ENCODE results near the gene VWCE.
"Not testable (repeated sequence)": the region's sequence is repeated elsewhere in the genome, so short reads cannot be mapped to it uniquely, and the experiment has no call there.

Gene VWCE

DNA sequence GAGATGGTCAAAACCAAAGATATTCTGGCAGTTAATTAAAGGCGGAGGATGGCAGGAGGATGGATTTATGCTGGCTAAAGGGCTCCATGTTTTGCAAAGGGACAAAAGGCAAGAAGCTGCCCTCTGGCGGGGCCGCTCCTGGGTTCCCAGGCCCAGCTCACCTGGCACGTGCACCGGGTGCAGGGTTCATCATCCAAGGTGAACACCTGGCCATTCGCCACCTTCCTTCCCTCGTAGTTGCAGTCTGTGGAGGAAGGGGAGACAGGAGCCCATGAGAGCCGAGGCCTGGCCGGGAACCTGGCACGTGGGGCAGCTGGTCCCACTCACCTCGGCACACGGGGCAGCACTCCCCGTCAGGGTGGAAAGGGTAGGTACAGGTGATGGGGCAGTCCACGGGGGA is 30.3 kb downstream of the VWCE start:
- H3K4me1 ChIP-seq (ENCODE audit: control insufficient read depth in 1 of 2, insufficient read depth in 2 of 2, low read length in 2 of 2), result no peaks in the 10 kb centered on the region
- H3K9me3 ChIP-seq (ENCODE audit: control insufficient read depth in 1 of 2, low read length in 2 of 2), result no peaks in the 10 kb centered on the region
- H3K27ac ChIP-seq (ENCODE audit: low read length), result no peak overlapping the region
- H3K4me3 ChIP-seq (ENCODE audit: low read depth in 1 of 2, low read length in 2 of 2), result no peak overlapping the region
- H3K27me3 ChIP-seq (ENCODE audit: low read depth, low read length), result no peaks in the 10 kb centered on the region
- no peaks in the 10 kb centered on the region for H3K36me3 ChIP-seq (ENCODE audit: control insufficient read depth in 1 of 2, insufficient read depth in 2 of 2, low read length in 2 of 2)

DNA sequence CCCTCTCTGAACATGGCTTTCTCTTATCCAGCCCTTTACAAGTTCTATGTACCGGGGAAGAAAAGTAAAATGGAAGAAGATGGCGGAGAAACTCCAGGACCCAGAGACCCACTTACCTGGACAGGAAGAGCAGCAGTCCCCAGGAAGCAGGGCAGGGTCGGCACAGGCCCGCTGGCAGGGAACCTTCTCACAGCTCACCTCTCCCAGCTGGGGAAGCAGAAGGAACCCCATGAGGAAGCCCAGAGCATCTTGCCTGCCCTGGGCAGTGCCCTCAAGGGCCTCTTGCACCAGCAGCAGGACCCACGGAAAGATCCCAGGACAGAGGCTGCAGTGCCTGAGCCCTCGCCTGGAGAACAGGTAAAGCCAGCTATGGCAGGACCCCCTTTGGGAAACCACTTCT is 30.7 kb downstream of the VWCE start:
- no peaks in the 10 kb centered on the region for H3K36me3 ChIP-seq (ENCODE audit: control insufficient read depth in 1 of 2, insufficient read depth in 2 of 2, low read length in 2 of 2)

DNA sequence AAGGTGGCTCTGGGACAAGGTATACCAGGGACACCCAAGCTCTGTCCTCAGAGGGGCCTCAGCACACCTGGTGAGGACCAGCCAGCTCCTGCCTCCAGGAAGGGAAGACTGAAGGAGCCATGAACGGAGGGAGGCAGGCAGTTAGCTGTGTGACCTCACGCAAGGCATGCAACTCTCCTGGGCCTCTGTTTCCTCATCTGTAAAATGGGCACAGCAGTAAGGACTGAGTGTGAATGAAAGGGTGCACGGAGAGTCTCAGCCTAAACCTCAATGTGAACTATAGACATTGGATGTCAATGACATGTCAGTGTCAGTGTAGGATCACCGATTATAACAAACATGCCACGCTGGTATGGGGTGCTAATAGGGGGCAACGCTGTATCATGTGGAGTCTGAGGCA is 35.8 kb downstream of the VWCE start:
- Histone ChIP-seq H3K27ac (ENCODE audit: low read length) (no peak overlapping the region), H3K4me3 (ENCODE audit: low read depth in 1 of 2, low read length in 2 of 2) (no peak overlapping the region), H3K9me3 (ENCODE audit: control insufficient read depth in 1 of 2, low read length in 2 of 2) (no peaks in the 10 kb centered on the region), H3K27me3 (ENCODE audit: low read depth, low read length) (no peaks in the 10 kb centered on the region), H3K36me3 (ENCODE audit: control insufficient read depth in 1 of 2, insufficient read depth in 2 of 2, low read length in 2 of 2) (no peaks in the 10 kb centered on the region), H3K4me1 (ENCODE audit: control insufficient read depth in 1 of 2, insufficient read depth in 2 of 2, low read length in 2 of 2) (no peaks in the 10 kb centered on the region)

More for the DNA sequence above, 30.7 kb downstream of the VWCE start:
- H3K27ac ChIP-seq (ENCODE audit: low read length), result no peak overlapping the region
- no peaks in the 10 kb centered on the region for H3K4me1 ChIP-seq (ENCODE audit: control insufficient read depth in 1 of 2, insufficient read depth in 2 of 2, low read length in 2 of 2)
- no peaks in the 10 kb centered on the region for H3K9me3 ChIP-seq (ENCODE audit: control insufficient read depth in 1 of 2, low read length in 2 of 2)
- no peaks in the 10 kb centered on the region for H3K27me3 ChIP-seq (ENCODE audit: low read depth, low read length)
- H3K4me3 ChIP-seq (ENCODE audit: low read depth in 1 of 2, low read length in 2 of 2), result no peak overlapping the region

DNA sequence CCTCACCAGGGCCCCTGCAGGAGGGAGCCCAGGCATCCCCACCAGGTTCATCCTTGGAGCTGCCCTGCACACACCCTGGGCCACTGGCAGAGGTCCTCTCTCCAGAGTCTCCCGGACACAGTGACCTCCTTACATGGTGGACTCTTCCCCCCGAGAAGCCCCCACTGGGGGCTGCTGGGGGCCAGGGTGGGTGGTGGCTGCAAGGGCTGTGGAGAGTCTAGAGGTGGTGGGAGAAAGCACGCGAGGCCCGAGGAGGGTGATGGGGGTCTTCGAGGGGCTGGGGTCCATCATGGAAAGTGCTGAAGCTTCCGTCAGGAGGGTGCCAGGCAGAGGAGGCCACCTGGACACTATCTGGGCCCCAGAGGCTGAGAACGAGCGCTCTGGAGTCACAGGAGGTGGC is 36.6 kb downstream of the VWCE start:
- Histone ChIP-seq H3K4me3 (ENCODE audit: low read depth in 1 of 2, low read length in 2 of 2) (no peak overlapping the region), H3K27ac (ENCODE audit: low read length) (no peak overlapping the region), H3K4me1 (ENCODE audit: control insufficient read depth in 1 of 2, insufficient read depth in 2 of 2, low read length in 2 of 2) (no peaks in the 10 kb centered on the region), H3K9me3 (ENCODE audit: control insufficient read depth in 1 of 2, low read length in 2 of 2) (no peaks in the 10 kb centered on the region), H3K36me3 (ENCODE audit: control insufficient read depth in 1 of 2, insufficient read depth in 2 of 2, low read length in 2 of 2) (no peaks in the 10 kb centered on the region), H3K27me3 (ENCODE audit: low read depth, low read length) (no peaks in the 10 kb centered on the region)

DNA sequence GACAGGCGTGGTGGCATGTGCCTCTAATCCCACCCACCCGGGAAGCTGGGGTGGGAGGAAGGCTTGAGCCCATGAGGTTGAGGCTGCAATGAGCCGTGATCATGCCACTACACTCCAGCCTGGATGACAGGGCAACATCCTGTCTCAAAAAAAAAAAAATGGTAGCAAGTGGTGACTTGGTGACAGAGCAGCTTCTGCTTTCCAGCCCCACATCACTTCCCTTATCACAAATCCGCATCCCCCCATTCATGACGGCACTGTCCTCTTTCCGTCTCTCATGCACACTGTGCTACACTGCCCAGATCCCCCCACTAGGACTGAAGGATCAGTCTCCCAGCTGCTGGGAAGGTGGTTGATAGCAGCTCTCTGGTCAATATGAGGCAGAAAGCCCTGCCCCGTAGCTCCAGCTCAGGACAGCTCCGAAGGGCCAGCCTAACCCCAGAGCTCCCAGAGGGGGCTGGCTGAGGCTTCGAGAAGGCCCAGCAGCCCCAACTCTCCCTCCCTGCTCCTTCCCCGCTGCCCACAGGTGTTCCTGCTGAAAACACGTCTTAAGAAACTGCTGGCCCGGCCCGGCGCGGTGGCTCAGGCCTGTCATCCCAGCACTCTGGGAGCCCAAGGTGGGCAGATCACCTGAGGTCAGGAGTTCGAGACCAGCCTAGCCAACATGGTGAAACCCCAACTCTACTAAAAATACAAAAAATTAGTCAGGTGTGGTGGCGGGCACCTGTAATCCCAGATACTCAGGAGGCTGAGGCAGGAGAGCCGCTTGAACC is 38.2 kb downstream of the VWCE start:
- H3K4me1 ChIP-seq (ENCODE audit: control insufficient read depth in 1 of 2, insufficient read depth in 2 of 2, low read length in 2 of 2), result no peaks in the 10 kb centered on the region
- H3K4me3 ChIP-seq (ENCODE audit: low read depth in 1 of 2, low read length in 2 of 2), result no peak overlapping the region
- no peaks in the 10 kb centered on the region for H3K27me3 ChIP-seq (ENCODE audit: low read depth, low read length)
- H3K27ac ChIP-seq (ENCODE audit: low read length), result no peak overlapping the region
- H3K9me3 ChIP-seq (ENCODE audit: control insufficient read depth in 1 of 2, low read length in 2 of 2), result no peaks in the 10 kb centered on the region
- H3K36me3 ChIP-seq (ENCODE audit: control insufficient read depth in 1 of 2, insufficient read depth in 2 of 2, low read length in 2 of 2), result no peaks in the 10 kb centered on the region

DNA sequence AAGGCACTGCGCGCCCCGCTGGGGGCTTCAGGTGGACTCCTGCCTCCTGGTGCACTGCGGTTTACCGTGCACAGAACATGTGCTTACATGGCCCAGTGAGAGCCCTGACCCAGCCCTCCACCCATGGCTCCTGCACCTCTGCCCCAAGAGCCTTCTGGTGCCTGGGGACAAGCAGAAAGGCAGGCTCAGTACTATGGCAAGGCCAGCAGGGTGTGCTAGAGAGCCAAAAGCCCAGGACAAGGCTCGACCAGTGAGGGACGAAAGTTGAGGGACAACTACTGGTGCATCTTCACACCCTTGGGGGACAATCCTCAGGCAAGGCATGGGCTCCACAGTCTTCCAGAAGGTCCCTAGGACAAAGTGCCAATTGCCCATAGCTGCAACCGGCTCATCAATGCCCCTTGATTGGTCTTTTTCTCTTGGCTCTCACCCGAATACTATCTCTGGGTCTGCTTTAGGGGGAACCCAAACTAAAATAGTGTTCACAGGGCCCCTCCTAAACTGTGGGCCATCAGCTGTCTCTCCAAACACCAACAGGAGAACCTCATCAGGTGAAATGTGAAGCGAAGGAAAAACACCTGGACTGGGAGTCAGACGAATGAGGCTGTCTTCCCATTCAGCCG is 40.6 kb downstream of the VWCE start:
- Histone ChIP-seq H3K27me3 (ENCODE audit: low read depth, low read length) (no peaks in the 10 kb centered on the region), H3K4me1 (ENCODE audit: control insufficient read depth in 1 of 2, insufficient read depth in 2 of 2, low read length in 2 of 2) (no peaks in the 10 kb centered on the region), H3K36me3 (ENCODE audit: control insufficient read depth in 1 of 2, insufficient read depth in 2 of 2, low read length in 2 of 2) (no peaks in the 10 kb centered on the region), H3K9me3 (ENCODE audit: control insufficient read depth in 1 of 2, low read length in 2 of 2) (no peaks in the 10 kb centered on the region), H3K27ac (ENCODE audit: low read length) (no peak overlapping the region), H3K4me3 (ENCODE audit: low read depth in 1 of 2, low read length in 2 of 2) (no peak overlapping the region)

DNA sequence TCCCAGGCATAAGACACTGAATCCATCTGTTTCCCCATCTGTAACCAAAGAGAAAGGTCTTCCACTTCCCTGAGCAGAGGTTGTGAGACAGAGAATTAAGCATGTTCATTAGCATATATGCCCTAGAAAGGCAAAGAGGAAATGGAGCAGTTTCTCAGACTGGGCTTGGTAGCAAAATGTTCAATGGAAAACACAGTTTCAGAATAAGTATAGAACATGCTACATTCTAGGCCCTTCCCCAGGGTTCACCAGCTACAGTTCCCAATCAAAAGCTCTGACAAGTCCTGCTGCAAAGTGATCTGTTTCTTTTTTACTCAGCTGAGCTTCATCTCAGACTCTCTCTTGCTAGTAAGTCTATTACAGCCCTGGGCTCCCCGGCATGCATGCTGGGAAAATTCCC is 42.8 kb downstream of the VWCE start:
- H3K9me3 ChIP-seq (ENCODE audit: control insufficient read depth in 1 of 2, low read length in 2 of 2); H3K4me3 ChIP-seq (ENCODE audit: low read depth in 1 of 2, low read length in 2 of 2); H3K27me3 ChIP-seq (ENCODE audit: low read depth, low read length); H3K36me3 ChIP-seq (ENCODE audit: control insufficient read depth in 1 of 2, insufficient read depth in 2 of 2, low read length in 2 of 2); H3K4me1 ChIP-seq (ENCODE audit: control insufficient read depth in 1 of 2, insufficient read depth in 2 of 2, low read length in 2 of 2); H3K27ac ChIP-seq (ENCODE audit: low read length): not testable (repeated sequence)

DNA sequence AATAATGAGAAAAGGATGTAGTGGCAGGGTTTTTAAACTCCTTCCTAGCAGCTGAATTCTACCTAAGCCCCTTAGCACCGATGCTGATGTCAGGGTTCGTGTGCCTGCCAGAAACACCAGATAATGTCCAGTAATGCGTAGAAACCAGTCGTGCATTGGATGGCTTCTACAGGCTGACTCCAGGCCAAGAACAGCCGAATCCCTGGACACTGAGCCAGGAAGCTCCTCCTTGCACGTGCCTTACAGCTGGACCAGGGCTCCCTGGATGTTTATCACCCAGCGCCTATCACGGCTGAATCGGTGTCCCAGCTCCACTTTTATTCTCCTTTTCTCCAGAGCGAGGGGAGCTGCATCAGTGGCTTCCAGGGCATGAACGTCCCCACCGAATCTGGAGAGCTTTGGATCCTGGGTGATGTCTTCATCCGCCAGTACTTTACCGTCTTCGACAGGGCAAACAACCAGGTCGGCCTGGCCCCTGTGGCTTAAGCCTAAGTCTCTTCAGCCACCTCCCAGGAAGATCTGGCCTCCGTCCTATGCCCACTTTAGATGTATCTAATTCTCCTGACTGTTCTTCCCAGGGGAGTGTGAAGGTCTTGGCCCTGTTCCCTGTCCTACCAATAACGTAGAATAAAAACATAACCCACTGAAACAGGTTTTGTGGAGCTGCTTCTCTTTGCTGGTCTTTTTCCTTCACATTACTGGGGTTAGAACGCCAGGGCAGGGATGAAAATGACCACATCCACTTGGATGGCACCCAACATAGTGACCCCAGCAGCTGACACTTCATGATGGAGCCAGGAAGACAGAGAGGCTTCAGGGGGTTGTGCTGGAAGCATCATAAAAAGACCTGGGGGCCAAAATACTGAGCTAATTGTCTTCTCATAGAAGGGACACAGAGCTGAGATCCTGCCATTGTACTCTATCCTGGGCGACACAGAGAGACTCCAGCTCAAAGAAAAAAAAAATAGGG is 44.0 kb downstream of the VWCE start:
- not testable (repeated sequence) for H3K27me3 ChIP-seq (ENCODE audit: low read depth, low read length); H3K27ac ChIP-seq (ENCODE audit: low read length); H3K36me3 ChIP-seq (ENCODE audit: control insufficient read depth in 1 of 2, insufficient read depth in 2 of 2, low read length in 2 of 2); H3K4me3 ChIP-seq (ENCODE audit: low read depth in 1 of 2, low read length in 2 of 2); H3K4me1 ChIP-seq (ENCODE audit: control insufficient read depth in 1 of 2, insufficient read depth in 2 of 2, low read length in 2 of 2); H3K9me3 ChIP-seq (ENCODE audit: control insufficient read depth in 1 of 2, low read length in 2 of 2)

DNA sequence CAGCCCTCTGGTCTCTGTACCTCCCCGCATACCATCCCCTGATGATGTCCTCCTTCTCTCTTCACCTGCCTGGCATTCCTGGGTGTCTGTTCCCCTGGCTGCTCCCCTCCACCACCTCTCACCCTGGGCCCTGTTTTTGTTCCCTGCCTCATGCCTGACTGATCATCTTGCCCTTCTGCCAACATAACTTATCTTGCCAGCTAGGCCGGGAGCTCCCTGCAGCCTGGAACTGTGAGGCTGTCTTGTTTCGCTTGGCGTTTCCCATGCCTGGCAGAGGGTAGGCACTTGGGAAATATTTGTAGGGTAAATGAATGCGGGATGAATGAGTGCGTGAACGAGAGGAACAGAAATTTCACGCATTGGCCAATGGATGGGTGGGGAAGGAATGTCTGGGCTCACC is 45.9 kb downstream of the VWCE start:
- H3K27ac ChIP-seq (ENCODE audit: low read length); H3K27me3 ChIP-seq (ENCODE audit: low read depth, low read length); H3K9me3 ChIP-seq (ENCODE audit: control insufficient read depth in 1 of 2, low read length in 2 of 2); H3K36me3 ChIP-seq (ENCODE audit: control insufficient read depth in 1 of 2, insufficient read depth in 2 of 2, low read length in 2 of 2); H3K4me1 ChIP-seq (ENCODE audit: control insufficient read depth in 1 of 2, insufficient read depth in 2 of 2, low read length in 2 of 2); H3K4me3 ChIP-seq (ENCODE audit: low read depth in 1 of 2, low read length in 2 of 2): not testable (repeated sequence)

DNA sequence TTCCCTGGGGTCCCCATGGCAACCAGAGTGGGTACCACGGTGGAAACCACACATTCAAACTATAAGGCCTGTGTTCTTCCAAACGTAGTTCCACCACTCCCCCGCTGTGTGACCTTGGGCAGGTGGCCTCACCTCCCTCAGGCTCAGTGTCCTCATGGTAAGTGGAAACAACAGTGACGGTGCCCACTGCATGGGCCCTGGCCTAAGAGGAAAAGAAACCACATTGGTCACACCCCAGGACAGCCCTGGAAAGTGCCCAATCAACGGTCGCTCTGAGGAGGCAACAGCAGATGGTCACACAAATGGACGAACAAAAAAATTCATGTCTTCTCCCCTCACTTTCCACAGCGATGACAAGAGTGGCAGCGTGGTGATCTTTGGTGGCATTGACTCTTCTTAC is 47.0 kb downstream of the VWCE start:
- H3K4me1 ChIP-seq (ENCODE audit: control insufficient read depth in 1 of 2, insufficient read depth in 2 of 2, low read length in 2 of 2); H3K27ac ChIP-seq (ENCODE audit: low read length); H3K9me3 ChIP-seq (ENCODE audit: control insufficient read depth in 1 of 2, low read length in 2 of 2); H3K36me3 ChIP-seq (ENCODE audit: control insufficient read depth in 1 of 2, insufficient read depth in 2 of 2, low read length in 2 of 2); H3K4me3 ChIP-seq (ENCODE audit: low read depth in 1 of 2, low read length in 2 of 2); H3K27me3 ChIP-seq (ENCODE audit: low read depth, low read length): not testable (repeated sequence)

DNA sequence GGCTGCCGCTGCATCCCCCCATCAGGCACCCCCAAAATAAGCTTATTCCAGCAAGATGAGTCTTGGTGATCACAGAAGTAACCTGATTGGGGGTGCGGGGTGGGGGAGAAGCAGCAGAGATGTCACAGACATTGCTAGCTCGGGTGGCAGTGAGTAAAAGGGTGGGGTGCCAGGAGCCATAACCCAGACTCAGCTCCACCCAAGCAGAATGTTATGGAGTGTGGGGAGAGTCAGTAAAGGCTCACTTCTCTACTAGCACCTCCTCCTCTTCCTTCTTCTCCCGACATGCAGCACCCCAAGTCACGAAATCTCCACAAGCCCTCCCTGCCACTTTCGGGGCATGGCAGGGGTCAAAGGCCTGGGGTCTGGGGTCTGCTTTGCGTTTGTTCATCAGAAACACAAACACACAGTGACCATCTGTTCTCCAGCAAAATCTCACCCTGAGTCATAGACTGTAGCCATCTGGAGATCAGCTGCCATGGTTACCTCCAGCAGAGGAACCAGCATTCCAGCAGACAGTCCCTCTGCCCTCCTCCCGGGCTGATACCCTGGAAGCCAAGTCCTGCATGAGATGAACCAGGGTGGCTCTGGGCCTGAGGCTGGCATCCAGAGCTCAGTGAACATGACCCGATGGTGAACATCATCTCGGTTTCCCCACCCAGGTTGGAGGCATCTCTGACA is 49.7 kb downstream of the VWCE start:
- H3K4me3 ChIP-seq (ENCODE audit: low read depth in 1 of 2, low read length in 2 of 2); H3K36me3 ChIP-seq (ENCODE audit: control insufficient read depth in 1 of 2, insufficient read depth in 2 of 2, low read length in 2 of 2); H3K9me3 ChIP-seq (ENCODE audit: control insufficient read depth in 1 of 2, low read length in 2 of 2); H3K27ac ChIP-seq (ENCODE audit: low read length); H3K27me3 ChIP-seq (ENCODE audit: low read depth, low read length); H3K4me1 ChIP-seq (ENCODE audit: control insufficient read depth in 1 of 2, insufficient read depth in 2 of 2, low read length in 2 of 2): not testable (repeated sequence)

Data from muscle layer of duodenum (tissue), 2 donors.